DND-41 (cell line): Measurements from ENCODE around the gene SFSWAP.

ENCODE experiments used
- ATAC-seq: fragments of 200-7000 bp; cut with Tn5 transposase; 3 replicates; pipeline ENCODE4 v1.9.1; 2021; ENCODE audit warnings: low read depth; ENCODE audit not compliant: insufficient read depth
- DNase-seq: peaks from one replicate; pipeline ENCODE4 v3.0.0-alpha.2; 2020
- H2AFZ ChIP-seq: 2 replicates; pipeline ENCODE4 v1.6.0; 2012; ENCODE audit warnings: low read depth, low read length
- H3K27ac ChIP-seq: 2 replicates; pipeline ENCODE4 v1.5.1; 2012; ENCODE audit warnings: low read length, inconsistent platforms
- H3K27me3 ChIP-seq: fragments of 200-600 bp; sonication (generic); 2 replicates; pipeline ENCODE4 v1.6.0; 2012; ENCODE audit warnings: low read length, mild to moderate bottlenecking, inconsistent platforms; ENCODE audit not compliant: insufficient read depth, poor library complexity
- H3K36me3 ChIP-seq: 2 replicates; pipeline ENCODE4 v1.5.1; 2012; ENCODE audit warnings: low read length, inconsistent platforms; ENCODE audit not compliant: insufficient read depth
- H3K4me1 ChIP-seq: 2 replicates; pipeline ENCODE4 v1.5.1; 2012; ENCODE audit warnings: mild to moderate bottlenecking, low read length; ENCODE audit not compliant: insufficient read depth
- H3K4me2 ChIP-seq: 2 replicates; pipeline ENCODE4 v1.6.0; 2012; ENCODE audit warnings: mild to moderate bottlenecking, moderate library complexity, low read length, inconsistent platforms; ENCODE audit not compliant: insufficient read depth
- H3K4me3 ChIP-seq, 2 experiments: fragments of 200-600 bp in 1 of 2; shearing (Covaris generic) in 1 of 2; 2 replicates each; pipeline ENCODE4 v1.5.1; 2012 to 2016; ENCODE audit warnings: inconsistent platforms in 2 of 2, low read length in 2 of 2, mild to moderate bottlenecking in 2 of 2, low read depth in 1 of 2, moderate library complexity in 1 of 2
- H3K79me2 ChIP-seq: 2 replicates; pipeline ENCODE4 v1.6.0; 2012; ENCODE audit warnings: low read length, inconsistent platforms; ENCODE audit not compliant: insufficient read depth
- H3K9ac ChIP-seq: 2 replicates; pipeline ENCODE4 v1.6.0; 2012; ENCODE audit warnings: low read depth, mild to moderate bottlenecking, inconsistent platforms, low read length, moderate library complexity
- H3K9me3 ChIP-seq: 2 replicates; pipeline ENCODE4 v1.5.1; 2012; ENCODE audit warnings: low read length, moderate library complexity, mild to moderate bottlenecking, inconsistent platforms; ENCODE audit not compliant: insufficient read depth, severe bottlenecking
- H4K20me1 ChIP-seq: 2 replicates; pipeline ENCODE4 v1.6.0; 2012; ENCODE audit warnings: low read length; ENCODE audit not compliant: insufficient read depth
- CTCF ChIP-seq: IDR thresholded peaks from 2 replicates; pipeline ENCODE4 v1.5.1; 2012; ENCODE audit warnings: borderline replicate concordance, low read length, moderate library complexity, mild to moderate bottlenecking; ENCODE audit not compliant: poor library complexity, severe bottlenecking; ENCODE audit errors: extremely low read depth
- EZH2 ChIP-seq: IDR thresholded peaks from 3 replicates; pipeline ENCODE4 v1.6.1; 2012; ENCODE audit warnings: borderline replicate concordance, low read depth, mild to moderate bottlenecking, moderate library complexity, low read length, inconsistent platforms; ENCODE audit not compliant: severe bottlenecking

SFSWAP gene

DNA sequence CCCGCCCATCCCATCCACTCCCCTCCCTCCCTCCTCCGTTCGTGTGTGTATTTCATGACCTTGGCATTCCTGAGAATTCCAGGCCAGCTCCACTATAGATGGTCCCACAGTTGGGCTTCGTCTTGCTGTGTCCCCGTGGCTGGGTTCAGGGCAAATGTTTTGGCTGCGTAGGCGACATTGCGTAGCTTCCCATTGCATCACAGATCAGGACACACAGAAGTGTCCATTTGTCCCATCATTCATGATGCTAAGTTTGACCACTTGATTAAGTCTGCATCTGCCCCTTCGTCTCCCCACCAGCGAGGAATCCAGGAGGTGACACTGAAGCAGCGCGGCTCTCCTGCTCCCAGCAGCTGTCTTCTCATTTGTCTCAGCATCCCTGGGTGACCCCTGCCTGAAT lies 78.7 kb downstream of the SFSWAP start:
- no peak overlapping the region for H3K4me3 ChIP-seq
- no peak for ATAC-seq
- H3K4me2 ChIP-seq = no peak overlapping the region
- peaks cover 23% of the 10 kb centered on the region for H4K20me1 ChIP-seq
- no peak for TF ChIP-seq EZH2
- no peak for TF ChIP-seq CTCF
- H2AFZ ChIP-seq = no peak overlapping the region
- DNase-seq = no peak
- H3K4me1 ChIP-seq = no peaks in the 10 kb centered on the region
- no peaks in the 10 kb centered on the region for H3K27me3 ChIP-seq
- H3K9ac ChIP-seq = no peak overlapping the region
- peaks cover 98% of the 10 kb centered on the region for H3K36me3 ChIP-seq
- no peaks in the 10 kb centered on the region for H3K79me2 ChIP-seq
- no peak overlapping the region for H3K27ac ChIP-seq
- no peaks in the 10 kb centered on the region for H3K9me3 ChIP-seq

GRCh38 chr12:131793243-131794022 lies 82.5 kb downstream of the SFSWAP start:
- ATAC-seq (no peak), DNase-seq (no peak)
- Histone ChIP-seq H3K4me1 (no peaks in the 10 kb centered on the region), H3K9me3 (no peaks in the 10 kb centered on the region), H3K27me3 (no peaks in the 10 kb centered on the region), H3K79me2 (no peaks in the 10 kb centered on the region), H2AFZ (no peak overlapping the region), H4K20me1 (peaks cover 19% of the 10 kb centered on the region), H3K9ac (no peak overlapping the region), H3K4me2 (no peak overlapping the region), H3K4me3 (no peak overlapping the region), H3K36me3 (peaks cover 96% of the 10 kb centered on the region), H3K27ac (no peak overlapping the region)
- no peak for TF ChIP-seq EZH2
- no peak for TF ChIP-seq CTCF

DNA sequence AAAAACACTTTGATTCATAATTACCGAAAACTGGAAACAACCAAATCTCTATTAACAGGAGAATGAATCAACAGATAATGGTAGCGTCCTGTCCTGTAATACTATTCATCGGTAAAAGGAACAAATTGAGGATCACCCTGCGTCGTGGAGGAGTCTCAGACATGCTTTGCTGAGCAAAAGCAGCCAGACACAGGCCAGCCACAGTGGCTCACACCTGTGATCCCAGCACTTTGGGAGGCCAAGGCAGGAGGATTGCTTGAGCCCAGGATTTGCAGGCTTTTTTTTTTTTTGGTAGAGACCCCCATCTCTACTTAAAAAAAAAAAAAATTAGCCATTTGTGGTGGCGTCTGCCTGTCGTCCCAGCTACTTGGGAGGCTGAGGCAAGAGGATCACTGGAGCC lies 83.2 kb downstream of the SFSWAP start:
- TF ChIP-seq EZH2 (no peak), CTCF (no peak)
- H3K4me1 ChIP-seq = no peaks in the 10 kb centered on the region
- no peak overlapping the region for H3K4me3 ChIP-seq
- H2AFZ ChIP-seq = no peak overlapping the region
- DNase-seq (no peak), ATAC-seq (no peak)
- peaks cover 19% of the 10 kb centered on the region for H4K20me1 ChIP-seq
- H3K79me2 ChIP-seq = no peaks in the 10 kb centered on the region
- H3K27me3 ChIP-seq = no peaks in the 10 kb centered on the region
- peaks cover 95% of the 10 kb centered on the region for H3K36me3 ChIP-seq
- H3K27ac ChIP-seq = no peak overlapping the region
- H3K9ac ChIP-seq = no peak overlapping the region
- no peaks in the 10 kb centered on the region for H3K9me3 ChIP-seq
- H3K4me2 ChIP-seq = no peak overlapping the region

- Histone ChIP-seq H3K9ac (no peak overlapping the region), H3K9me3 (no peaks in the 10 kb centered on the region), H3K4me1 (no peaks in the 10 kb centered on the region), H4K20me1 (peaks cover 19% of the 10 kb centered on the region), H3K4me3 (no peak overlapping the region), H3K27ac (no peak overlapping the region), H3K4me2 (no peak overlapping the region), H2AFZ (no peak overlapping the region), H3K79me2 (no peaks in the 10 kb centered on the region), H3K36me3 (peaks cover 95% of the 10 kb centered on the region), H3K27me3 (no peaks in the 10 kb centered on the region)
- DNase-seq = no peak
- TF ChIP-seq EZH2 (no peak), CTCF (no peak)
- no peak for ATAC-seq
Measured at GRCh38 chr12:131794573-131794972, 83.7 kb downstream of the SFSWAP start.
